Activated naive CD8-positive, alpha-beta T cell treated with anti-CD3 and anti-CD28 coated beads for 36 hours (primary cell): ENCODE results near the gene TGFBR1. TPM values are rescaled to one million over a fixed set of nuclear protein-coding genes. Genes with fewer than 3 reads are reported as not detected.

Source experiments
- DNase-seq: peaks from one replicate; pipeline ENCODE4 v3.0.0; 2021
- H3K27ac Mint-ChIP-seq: one replicate; pipeline ENCODE4 v1.8.0; 2022; ENCODE audit warnings: mild to moderate bottlenecking, moderate library complexity, mixed read lengths
- H3K27me3 Mint-ChIP-seq: one replicate; pipeline ENCODE4 v1.8.0; 2022; ENCODE audit warnings: mild to moderate bottlenecking, mixed read lengths
- H3K36me3 Mint-ChIP-seq: one replicate; pipeline ENCODE4 v1.8.0; 2021; ENCODE audit warnings: mild to moderate bottlenecking, mixed read lengths
- H3K4me1 Mint-ChIP-seq: one replicate; pipeline ENCODE4 v1.8.0; 2021; ENCODE audit warnings: mixed read lengths
- H3K4me3 Mint-ChIP-seq: one replicate; pipeline ENCODE4 v1.8.0; 2022; ENCODE audit warnings: mild to moderate bottlenecking, moderate library complexity, mixed read lengths
- H3K9me3 Mint-ChIP-seq: one replicate; pipeline ENCODE4 v1.8.0; 2022; ENCODE audit warnings: mixed read lengths
- total RNA-seq, 2 experiments: library from RNA; stranded (reverse); gene quantifications; one replicate each; pipeline ENCODE4 v1.2.3, GENCODE V29; 2021

Gene TGFBR1
- total RNA-seq: 10 to 100 TPM; 30.4 to 32.1 TPM

- H3K36me3 Mint-ChIP-seq: peaks cover 11% of the 10 kb centered on the region
- H3K9me3 Mint-ChIP-seq: peaks cover 2% of the 10 kb centered on the region
- peak within 1 kb of the TSS; percentile 84 for H3K4me3 Mint-ChIP-seq
- peak within 1 kb of the TSS; percentile 79 for H3K27ac Mint-ChIP-seq
- H3K4me1 Mint-ChIP-seq: peaks cover 44% of the 10 kb centered on the region
- no peaks in the 10 kb centered on the region for H3K27me3 Mint-ChIP-seq
- peak; percentile 98 for DNase-seq
Measured at GRCh38 chr9:99104459-99105151, at the start of gene TGFBR1. Gene TGFBR1 (plus strand): TSS chr9:99105113. CDS start chr9:99105206, 93 bp downstream.

GRCh38 chr9:99055384-99055783 lies 49.5 kb upstream of the TGFBR1 start:
- Mint-ChIP-seq H3K9me3 (peaks cover 1% of the 10 kb centered on the region), H3K4me1 (peaks cover 56% of the 10 kb centered on the region), H3K4me3 (no peak overlapping the region), H3K27me3 (peaks cover 5% of the 10 kb centered on the region), H3K36me3 (no peaks in the 10 kb centered on the region), H3K27ac (peak overlapping the region; percentile 31)
- DNase-seq: no peak

- no peak overlapping the region for H3K4me3 Mint-ChIP-seq
- H3K27ac Mint-ChIP-seq: no peak overlapping the region
- peaks cover 5% of the 10 kb centered on the region for H3K27me3 Mint-ChIP-seq
Measured at GRCh38 chr9:99056186-99056585, 48.7 kb upstream of the TGFBR1 start.

GRCh38 chr9:99056886-99057664 lies 47.8 kb upstream of the TGFBR1 start:
- Mint-ChIP-seq H3K27me3 (peaks cover 5% of the 10 kb centered on the region), H3K4me3 (no peak overlapping the region), H3K36me3 (no peaks in the 10 kb centered on the region), H3K27ac (peak overlapping the region; percentile 34), H3K4me1 (peaks cover 58% of the 10 kb centered on the region), H3K9me3 (peaks cover 1% of the 10 kb centered on the region)
- DNase-seq: peak; percentile 36

More at GRCh38 chr9:99056186-99056585, 48.7 kb upstream of the TGFBR1 start:
- Mint-ChIP-seq H3K4me1 (peaks cover 58% of the 10 kb centered on the region), H3K36me3 (no peaks in the 10 kb centered on the region), H3K9me3 (peaks cover 1% of the 10 kb centered on the region)
- DNase-seq: no peak

GRCh38 chr9:99057665-99058625 lies 47.0 kb upstream of the TGFBR1 start:
- Mint-ChIP-seq H3K4me1 (peaks cover 53% of the 10 kb centered on the region), H3K36me3 (no peaks in the 10 kb centered on the region), H3K9me3 (peaks cover 1% of the 10 kb centered on the region), H3K4me3 (peak overlapping the region; percentile 66), H3K27ac (peak overlapping the region; percentile 80), H3K27me3 (peaks cover 5% of the 10 kb centered on the region)
- DNase-seq: peak; percentile 77

GRCh38 chr9:99058964-99059921 lies 45.7 kb upstream of the TGFBR1 start:
- Mint-ChIP-seq H3K27ac (peak overlapping the region; percentile 80), H3K9me3 (peaks cover 1% of the 10 kb centered on the region), H3K36me3 (no peaks in the 10 kb centered on the region), H3K27me3 (peaks cover 4% of the 10 kb centered on the region), H3K4me3 (no peak overlapping the region), H3K4me1 (peaks cover 49% of the 10 kb centered on the region)
- DNase-seq: no peak

GRCh38 chr9:99060621-99061020 lies 44.3 kb upstream of the TGFBR1 start:
- peaks cover 46% of the 10 kb centered on the region for H3K4me1 Mint-ChIP-seq
- no peak overlapping the region for H3K27ac Mint-ChIP-seq
- no peak for DNase-seq
- no peaks in the 10 kb centered on the region for H3K36me3 Mint-ChIP-seq
- H3K4me3 Mint-ChIP-seq: no peak overlapping the region
- H3K9me3 Mint-ChIP-seq: peaks cover 1% of the 10 kb centered on the region
- no peaks in the 10 kb centered on the region for H3K27me3 Mint-ChIP-seq

GRCh38 chr9:99062549-99062948 lies 42.4 kb upstream of the TGFBR1 start:
- no peak for DNase-seq
- Mint-ChIP-seq H3K4me1 (peaks cover 30% of the 10 kb centered on the region), H3K4me3 (no peak overlapping the region), H3K9me3 (no peaks in the 10 kb centered on the region), H3K36me3 (no peaks in the 10 kb centered on the region), H3K27me3 (no peaks in the 10 kb centered on the region), H3K27ac (no peak overlapping the region)

- Mint-ChIP-seq H3K4me1 (peaks cover 23% of the 10 kb centered on the region), H3K4me3 (no peak overlapping the region), H3K9me3 (no peaks in the 10 kb centered on the region), H3K36me3 (no peaks in the 10 kb centered on the region), H3K27me3 (no peaks in the 10 kb centered on the region), H3K27ac (no peak overlapping the region)
- no peak for DNase-seq
Measured at GRCh38 chr9:99063522-99063921, 41.4 kb upstream of the TGFBR1 start.

DNA sequence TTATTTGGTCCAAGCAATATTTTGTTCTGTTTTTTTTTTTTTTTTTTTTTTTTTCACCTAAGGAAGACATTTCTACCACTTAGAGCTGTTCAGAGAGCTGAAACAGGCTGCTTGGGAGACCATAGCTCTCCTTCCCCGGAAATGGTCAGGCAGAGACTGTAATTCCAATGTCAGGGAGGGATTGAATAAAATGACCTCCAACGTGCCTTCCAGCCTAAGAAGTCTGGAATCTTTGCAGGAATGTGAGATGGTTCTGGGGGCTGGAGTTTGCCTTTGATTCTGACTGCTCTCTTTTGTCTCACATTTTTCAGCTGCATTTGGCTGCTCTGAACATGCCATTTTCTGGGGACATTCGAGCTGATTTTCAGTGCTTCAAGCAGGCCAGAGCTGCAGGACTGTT lies 38.3 kb upstream of the TGFBR1 start:
- no peak for DNase-seq
- no peak overlapping the region for H3K27ac Mint-ChIP-seq
- no peak overlapping the region for H3K4me3 Mint-ChIP-seq

DNA sequence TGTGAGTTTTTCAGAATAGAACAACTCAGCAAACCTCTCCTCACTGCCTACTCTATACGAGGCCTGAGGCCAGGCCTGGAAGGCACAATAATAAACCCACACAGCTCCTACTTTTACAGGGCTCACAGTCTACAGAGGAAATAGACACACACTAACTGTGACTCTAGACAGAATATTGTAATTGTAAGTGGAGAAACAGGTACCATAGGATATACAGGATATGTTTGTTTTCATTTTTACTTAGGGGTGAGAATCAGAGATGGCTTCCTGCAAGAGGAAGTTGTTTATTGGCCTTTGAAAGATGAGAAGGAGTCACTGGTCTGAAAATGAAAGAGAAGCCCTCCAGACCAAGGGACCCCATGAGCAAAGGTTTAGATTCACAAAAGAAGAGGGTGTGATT lies 35.8 kb upstream of the TGFBR1 start:
- no peak overlapping the region for H3K4me3 Mint-ChIP-seq
- no peak for DNase-seq
- H3K27me3 Mint-ChIP-seq: no peaks in the 10 kb centered on the region
- no peaks in the 10 kb centered on the region for H3K36me3 Mint-ChIP-seq
- peak overlapping the region; percentile 31 for H3K27ac Mint-ChIP-seq
- no peaks in the 10 kb centered on the region for H3K9me3 Mint-ChIP-seq
- peaks cover 26% of the 10 kb centered on the region for H3K4me1 Mint-ChIP-seq

More for the DNA sequence above, 38.3 kb upstream of the TGFBR1 start:
- Mint-ChIP-seq H3K27me3 (no peaks in the 10 kb centered on the region), H3K9me3 (no peaks in the 10 kb centered on the region), H3K4me1 (peaks cover 29% of the 10 kb centered on the region), H3K36me3 (no peaks in the 10 kb centered on the region)

- no peak overlapping the region for H3K4me3 Mint-ChIP-seq
- peak overlapping the region; percentile 31 for H3K27ac Mint-ChIP-seq
- no peaks in the 10 kb centered on the region for H3K9me3 Mint-ChIP-seq
- DNase-seq: no peak
- H3K4me1 Mint-ChIP-seq: peaks cover 26% of the 10 kb centered on the region
- H3K27me3 Mint-ChIP-seq: no peaks in the 10 kb centered on the region
- no peaks in the 10 kb centered on the region for H3K36me3 Mint-ChIP-seq
Measured at GRCh38 chr9:99069546-99069945, 35.4 kb upstream of the TGFBR1 start.

GRCh38 chr9:99070681-99071080 lies 34.2 kb upstream of the TGFBR1 start:
- Mint-ChIP-seq H3K9me3 (no peaks in the 10 kb centered on the region), H3K27me3 (no peaks in the 10 kb centered on the region), H3K4me3 (no peak overlapping the region), H3K27ac (no peak overlapping the region), H3K4me1 (peaks cover 33% of the 10 kb centered on the region), H3K36me3 (no peaks in the 10 kb centered on the region)
- no peak for DNase-seq
